HepG2 (cell line): Measurements from ENCODE around the gene SLC25A10. TPM values are rescaled to one million over a fixed set of nuclear protein-coding genes. Genes with fewer than 3 reads are reported as not detected.

Experiments used
- CHD2 ChIP-seq: IDR thresholded peaks from 2 replicates; pipeline ENCODE4 v1.6.1; 2011; ENCODE audit warnings: low read depth, low read length, improper control_type of control experiment
- DNMT1 ChIP-seq: sonication (generic); formaldehyde crosslinking; IDR thresholded peaks from 2 replicates; pipeline ENCODE4 v1.5.1; 2020; ENCODE audit warnings: mild to moderate bottlenecking, missing genetic modification reagents
- EED ChIP-seq: sonication (generic); formaldehyde crosslinking; IDR thresholded peaks from 2 replicates; pipeline ENCODE4 v1.5.0; 2020; ENCODE audit warnings: mild to moderate bottlenecking, missing genetic modification reagents
- FOSL2 ChIP-seq: sonication (generic); formaldehyde crosslinking; IDR thresholded peaks from 2 replicates; pipeline ENCODE4 v1.4.0; 2020; ENCODE audit warnings: missing genetic modification reagents
- JARID2 ChIP-seq: sonication (generic); formaldehyde crosslinking; IDR thresholded peaks from 2 replicates; pipeline ENCODE4 v1.8.1; 2023; ENCODE audit warnings: missing genetic modification reagents, inconsistent platforms; ENCODE audit not compliant: insufficient replicate concordance
- KLF11 ChIP-seq: IDR thresholded peaks from 2 replicates; pipeline ENCODE4 v1.6.1; 2016; ENCODE audit warnings: missing compliant biosample characterization
- KLF16 ChIP-seq, 2 experiments: sonication (generic) in 1 of 2; formaldehyde crosslinking in 1 of 2; IDR thresholded peaks; 2 replicates each; pipeline versions ENCODE4 v1.6.1 to v1.8.0; 2016 to 2023; ENCODE audit warnings: missing genetic modification reagents in 2 of 2, missing compliant biosample characterization in 1 of 2
- MXD3 ChIP-seq: IDR thresholded peaks from 2 replicates; pipeline ENCODE4 v1.6.1; 2016; ENCODE audit warnings: mild to moderate bottlenecking, missing biosample characterization, missing genetic modification reagents
- PHF8 ChIP-seq: sonication (generic); formaldehyde crosslinking; IDR thresholded peaks from 2 replicates; pipeline ENCODE4 v1.5.0; 2020; ENCODE audit warnings: missing genetic modification reagents
- SP1 ChIP-seq, 2 experiments: fragments of 450-650 bp in 1 of 2; sonication (generic) in 1 of 2; formaldehyde crosslinking in 1 of 2; IDR thresholded peaks; 2 replicates each; pipeline versions ENCODE4 v1.4.0 to v1.6.1; 2016 to 2020; ENCODE audit warnings: missing genetic modification reagents in 1 of 2
- ZFP36L1 ChIP-seq: sonication (generic); formaldehyde crosslinking; IDR thresholded peaks from 2 replicates; pipeline ENCODE4 v1.8.0; 2022; ENCODE audit warnings: mild to moderate bottlenecking, missing genetic modification reagents, moderate library complexity
- ZNF274 ChIP-seq: sonication (generic); formaldehyde crosslinking; IDR thresholded peaks from 2 replicates; pipeline ENCODE4 v1.5.1; 2020; ENCODE audit warnings: mild to moderate bottlenecking, missing genetic modification reagents
- ZNF350 ChIP-seq: sonication (generic); formaldehyde crosslinking; IDR thresholded peaks from 2 replicates; pipeline ENCODE4 v1.4.0; 2020; ENCODE audit warnings: mild to moderate bottlenecking, low read depth, missing genetic modification reagents, borderline replicate concordance
- ZNF549 ChIP-seq: sonication (generic); formaldehyde crosslinking; IDR thresholded peaks from 2 replicates; pipeline ENCODE4 v1.5.0; 2020; ENCODE audit warnings: missing genetic modification reagents
- ZNF615 ChIP-seq: sonication (generic); formaldehyde crosslinking; IDR thresholded peaks from 2 replicates; pipeline ENCODE4 v1.5.0; 2020; ENCODE audit warnings: mild to moderate bottlenecking, missing genetic modification reagents, borderline replicate concordance
- ZNF709 ChIP-seq: sonication (generic); formaldehyde crosslinking; IDR thresholded peaks from 2 replicates; pipeline ENCODE4 v1.5.0; 2020; ENCODE audit warnings: mild to moderate bottlenecking, missing genetic modification reagents
- polyA plus RNA-seq, 8 experiments: library from polyadenylated mRNA; depleted of rRNA in 3 of 8; stranded (reverse) in 7 of 8; unstranded in 1 of 8; fragments of >200 nt; fragmentation: Illumina TruSeq in 4 of 8; extraction: Trizol in 4 of 8; gene quantifications; 2 replicates each; pipeline versions ENCODE4 v1.2.1 to v1.2.3, GENCODE V29; 2011 to 2016; ENCODE audit warnings: low read depth in 4 of 8, missing spikeins in 1 of 8, mixed read lengths in 1 of 8; ENCODE audit not compliant: insufficient read depth in 1 of 8
- total RNA-seq, 5 experiments: library from RNA; depleted of rRNA; stranded (reverse); fragments of >200 nt; fragmentation: Illumina TruSeq; extraction: Trizol; gene quantifications; 2 replicates each; pipeline ENCODE4 v1.2.3, GENCODE V29; 2016; ENCODE audit warnings: low read depth in 1 of 5
- TF ChIP-seq, protein P1 (sequence below): sonication (generic); formaldehyde crosslinking; IDR thresholded peaks from 2 replicates; pipeline ENCODE4 v1.8.0; 2022; ENCODE audit warnings: missing genetic modification reagents, mild to moderate bottlenecking, borderline replicate concordance
- TF ChIP-seq, protein P2 (sequence below): IDR thresholded peaks from 2 replicates; pipeline ENCODE4 v1.6.1; 2016; ENCODE audit warnings: missing compliant biosample characterization, missing genetic modification reagents, borderline replicate concordance
- TF ChIP-seq, protein P3 (sequence below): IDR thresholded peaks from 2 replicates; pipeline ENCODE4 v1.6.1; 2018; ENCODE audit warnings: missing genetic modification reagents, mild to moderate bottlenecking, missing compliant biosample characterization
- TF ChIP-seq, protein P4 (sequence below): sonication (generic); formaldehyde crosslinking; IDR thresholded peaks from 2 replicates; pipeline ENCODE4 v1.4.0; 2020; ENCODE audit warnings: missing genetic modification reagents, borderline replicate concordance
- TF ChIP-seq, protein P5 (sequence below): sonication (generic); IDR thresholded peaks from 2 replicates; pipeline ENCODE4 v1.6.1; 2016; ENCODE audit warnings: low read depth, borderline replicate concordance

SLC25A10 gene
- total and polyA plus RNA-seq, 2 of the 13 experiments (the other 11 are each of a cell fraction or from before 2014, with no cell fraction given) = 46.5 to 140 TPM

- TF ChIP-seq SP1 (IDR thresholded peaks at IDR 0.05) (no peak), SP1 (CRISPR knock-in tag; IDR thresholded peaks at IDR 0.05) (peak; percentile 58), ZNF549 (CRISPR knock-in tag) (no peak), PHF8 (CRISPR knock-in tag) (peak; percentile 69), CHD2 (peak; percentile 74), EED (CRISPR knock-in tag) (peak; percentile 81), ZNF350 (CRISPR knock-in tag) (peak; percentile 91), DNMT1 (CRISPR knock-in tag) (peak; percentile 81), MXD3 (peak; percentile 99), ZNF615 (CRISPR knock-in tag) (no peak), ZNF709 (CRISPR knock-in tag) (peak; percentile 92), KLF11 (CRISPR knock-in tag) (peak; percentile 98), FOSL2 (CRISPR knock-in tag) (peak; percentile 97), ZNF274 (peak; percentile 98), ZFP36L1 (CRISPR knock-in tag) (peak; percentile 99), JARID2 (CRISPR knock-in tag) (peak; percentile 83), KLF16 (CRISPR knock-in tag; IDR thresholded peaks at IDR 0.05) (peak in 1 of 2 experiments; percentile 99; a peak in 2 of 4 replicates)
- TF ChIP-seq, protein P1, sequence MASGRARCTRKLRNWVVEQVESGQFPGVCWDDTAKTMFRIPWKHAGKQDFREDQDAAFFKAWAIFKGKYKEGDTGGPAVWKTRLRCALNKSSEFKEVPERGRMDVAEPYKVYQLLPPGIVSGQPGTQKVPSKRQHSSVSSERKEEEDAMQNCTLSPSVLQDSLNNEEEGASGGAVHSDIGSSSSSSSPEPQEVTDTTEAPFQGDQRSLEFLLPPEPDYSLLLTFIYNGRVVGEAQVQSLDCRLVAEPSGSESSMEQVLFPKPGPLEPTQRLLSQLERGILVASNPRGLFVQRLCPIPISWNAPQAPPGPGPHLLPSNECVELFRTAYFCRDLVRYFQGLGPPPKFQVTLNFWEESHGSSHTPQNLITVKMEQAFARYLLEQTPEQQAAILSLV (CRISPR knock-in tag) = peak; percentile 98
- TF ChIP-seq, protein P2, sequence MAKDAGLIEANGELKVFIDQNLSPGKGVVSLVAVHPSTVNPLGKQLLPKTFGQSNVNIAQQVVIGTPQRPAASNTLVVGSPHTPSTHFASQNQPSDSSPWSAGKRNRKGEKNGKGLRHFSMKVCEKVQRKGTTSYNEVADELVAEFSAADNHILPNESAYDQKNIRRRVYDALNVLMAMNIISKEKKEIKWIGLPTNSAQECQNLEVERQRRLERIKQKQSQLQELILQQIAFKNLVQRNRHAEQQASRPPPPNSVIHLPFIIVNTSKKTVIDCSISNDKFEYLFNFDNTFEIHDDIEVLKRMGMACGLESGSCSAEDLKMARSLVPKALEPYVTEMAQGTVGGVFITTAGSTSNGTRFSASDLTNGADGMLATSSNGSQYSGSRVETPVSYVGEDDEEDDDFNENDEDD = peak; percentile 96
- TF ChIP-seq, protein P3, sequence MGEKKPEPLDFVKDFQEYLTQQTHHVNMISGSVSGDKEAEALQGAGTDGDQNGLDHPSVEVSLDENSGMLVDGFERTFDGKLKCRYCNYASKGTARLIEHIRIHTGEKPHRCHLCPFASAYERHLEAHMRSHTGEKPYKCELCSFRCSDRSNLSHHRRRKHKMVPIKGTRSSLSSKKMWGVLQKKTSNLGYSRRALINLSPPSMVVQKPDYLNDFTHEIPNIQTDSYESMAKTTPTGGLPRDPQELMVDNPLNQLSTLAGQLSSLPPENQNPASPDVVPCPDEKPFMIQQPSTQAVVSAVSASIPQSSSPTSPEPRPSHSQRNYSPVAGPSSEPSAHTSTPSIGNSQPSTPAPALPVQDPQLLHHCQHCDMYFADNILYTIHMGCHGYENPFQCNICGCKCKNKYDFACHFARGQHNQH (CRISPR knock-in tag) = peak; percentile 98
- TF ChIP-seq, protein P4, sequence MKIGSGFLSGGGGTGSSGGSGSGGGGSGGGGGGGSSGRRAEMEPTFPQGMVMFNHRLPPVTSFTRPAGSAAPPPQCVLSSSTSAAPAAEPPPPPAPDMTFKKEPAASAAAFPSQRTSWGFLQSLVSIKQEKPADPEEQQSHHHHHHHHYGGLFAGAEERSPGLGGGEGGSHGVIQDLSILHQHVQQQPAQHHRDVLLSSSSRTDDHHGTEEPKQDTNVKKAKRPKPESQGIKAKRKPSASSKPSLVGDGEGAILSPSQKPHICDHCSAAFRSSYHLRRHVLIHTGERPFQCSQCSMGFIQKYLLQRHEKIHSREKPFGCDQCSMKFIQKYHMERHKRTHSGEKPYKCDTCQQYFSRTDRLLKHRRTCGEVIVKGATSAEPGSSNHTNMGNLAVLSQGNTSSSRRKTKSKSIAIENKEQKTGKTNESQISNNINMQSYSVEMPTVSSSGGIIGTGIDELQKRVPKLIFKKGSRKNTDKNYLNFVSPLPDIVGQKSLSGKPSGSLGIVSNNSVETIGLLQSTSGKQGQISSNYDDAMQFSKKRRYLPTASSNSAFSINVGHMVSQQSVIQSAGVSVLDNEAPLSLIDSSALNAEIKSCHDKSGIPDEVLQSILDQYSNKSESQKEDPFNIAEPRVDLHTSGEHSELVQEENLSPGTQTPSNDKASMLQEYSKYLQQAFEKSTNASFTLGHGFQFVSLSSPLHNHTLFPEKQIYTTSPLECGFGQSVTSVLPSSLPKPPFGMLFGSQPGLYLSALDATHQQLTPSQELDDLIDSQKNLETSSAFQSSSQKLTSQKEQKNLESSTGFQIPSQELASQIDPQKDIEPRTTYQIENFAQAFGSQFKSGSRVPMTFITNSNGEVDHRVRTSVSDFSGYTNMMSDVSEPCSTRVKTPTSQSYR = peak; percentile 99
- TF ChIP-seq, protein P5, sequence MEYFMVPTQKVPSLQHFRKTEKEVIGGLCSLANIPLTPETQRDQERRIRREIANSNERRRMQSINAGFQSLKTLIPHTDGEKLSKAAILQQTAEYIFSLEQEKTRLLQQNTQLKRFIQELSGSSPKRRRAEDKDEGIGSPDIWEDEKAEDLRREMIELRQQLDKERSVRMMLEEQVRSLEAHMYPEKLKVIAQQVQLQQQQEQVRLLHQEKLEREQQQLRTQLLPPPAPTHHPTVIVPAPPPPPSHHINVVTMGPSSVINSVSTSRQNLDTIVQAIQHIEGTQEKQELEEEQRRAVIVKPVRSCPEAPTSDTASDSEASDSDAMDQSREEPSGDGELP = peak; percentile 97
Observed at GRCh38 chr17:81711814-81712467, at the start of gene SLC25A10 (continued).
